Subcutaneous adipose tissue (tissue), 4 donors: ENCODE measurements around the gene THADA. TPM values are rescaled to one million over a fixed set of nuclear protein-coding genes. Genes with fewer than 3 reads are reported as not detected.

Source experiments
- CTCF ChIP-seq: fragments of 450-650 bp; IDR thresholded peaks from one replicate; pipeline ENCODE4 v1.5.1; 2016; ENCODE audit warnings: low read depth, mild to moderate bottlenecking, control low read depth, antibody characterized with exemption, moderate library complexity
- total RNA-seq, 4 donors: library from RNA; depleted of rRNA; stranded (reverse); fragments of >200 nt; gene quantifications; one replicate each; pipeline ENCODE4 v1.1.0, GENCODE V29; 2016

The THADA gene
- total RNA-seq, 4 donors from 2014 or later = 31.8 to 71.9 (median 53.8) TPM

- no peak for TF ChIP-seq CTCF
Observed at GRCh38 chr2:43469094-43469493, 126.7 kb downstream of the THADA start.

- no peak for TF ChIP-seq CTCF
Observed at GRCh38 chr2:43467891-43468290, 127.9 kb downstream of the THADA start.

GRCh38 chr2:43465234-43465633 is 130.6 kb downstream of the THADA start:
- no peak for TF ChIP-seq CTCF

GRCh38 chr2:43464590-43464989 is 131.2 kb downstream of the THADA start:
- TF ChIP-seq CTCF = no peak

- no peak for TF ChIP-seq CTCF
Observed at GRCh38 chr2:43462866-43463641, 132.8 kb downstream of the THADA start.

- TF ChIP-seq CTCF = no peak
Observed at GRCh38 chr2:43461453-43462073, 134.3 kb downstream of the THADA start.

GRCh38 chr2:43460611-43461365 is 135.1 kb downstream of the THADA start:
- TF ChIP-seq CTCF = no peak
